ENCODE data around the gene CFAP221.

- TF ChIP-seq CTCF (IDR thresholded peaks at IDR 0.05; ENCODE audit: insufficient read depth, low read depth, low read length): no peak
- TF ChIP-seq EZH2 (IDR thresholded peaks at IDR 0.05; ENCODE audit: insufficient read depth, low read length): no peak
Measured at GRCh38 chr2:119574864-119575263, 30.6 kb downstream of the CFAP221 start.

Data from astrocyte (in vitro differentiated cells and primary cell).